HL-60 (cell line): ENCODE results near the gene TMEM37.

ENCODE experiments used
- DNase-seq, 2 experiments: peaks; one replicate each; pipeline ENCODE4 v3.0.0-alpha.2; 2010 to 2020; ENCODE audit warnings: low read depth in 1 of 2, low spot score in 1 of 2
- H3K27ac ChIP-seq: fragments of 250-450 bp; sonication (Bioruptor Pico); replicated peaks from 2 replicates; pipeline ENCODE4 v1.5.1; 2020; ENCODE audit warnings: mild to moderate bottlenecking, moderate library complexity
- H3K27me3 ChIP-seq: fragments of 250-450 bp; sonication (Bioruptor Pico); 2 replicates; pipeline ENCODE4 v1.5.1; 2021; ENCODE audit warnings: mild to moderate bottlenecking, moderate library complexity; ENCODE audit not compliant: insufficient read depth, poor library complexity, severe bottlenecking
- H3K4me3 ChIP-seq: replicated peaks from 2 replicates; pipeline ENCODE4 v1.5.1; 2011; ENCODE audit warnings: mild to moderate bottlenecking, control low read depth, low read length; ENCODE audit not compliant: insufficient read depth
- CTCF ChIP-seq: IDR thresholded peaks from one replicate; pipeline ENCODE4 v1.5.1; 2011; ENCODE audit warnings: low read length, control low read depth, inconsistent platforms; ENCODE audit not compliant: insufficient read depth
- GABPA ChIP-seq: IDR thresholded peaks from 2 replicates; pipeline ENCODE4 v1.6.1; 2012; ENCODE audit warnings: low read depth
- POLR2AphosphoS5 ChIP-seq: IDR thresholded peaks from 2 replicates; pipeline ENCODE4 v1.6.1; 2012; ENCODE audit warnings: low read depth
- REST ChIP-seq: IDR thresholded peaks from 2 replicates; pipeline ENCODE4 v1.6.1; 2012; ENCODE audit warnings: low read depth; ENCODE audit not compliant: insufficient replicate concordance
- SPI1 ChIP-seq: IDR thresholded peaks from 2 replicates; pipeline ENCODE4 v1.6.1; 2012; ENCODE audit warnings: low read depth, mild to moderate bottlenecking, borderline replicate concordance

The TMEM37 gene

GRCh38 chr2:119421741-119422140, 9.9 kb upstream of the TMEM37 start:
- Histone ChIP-seq H3K27me3 (no peaks in the 10 kb centered on the region), H3K4me3 (no peak overlapping the region), H3K27ac (no peak overlapping the region)
- TF ChIP-seq POLR2AphosphoS5 (no peak), REST (no peak), CTCF (no peak), GABPA (no peak), SPI1 (no peak)
- DNase-seq: no peak

- TF ChIP-seq POLR2AphosphoS5: no peak
- TF ChIP-seq REST: no peak
- no peak for TF ChIP-seq CTCF
- TF ChIP-seq SPI1: no peak
- TF ChIP-seq GABPA: no peak
- Histone ChIP-seq H3K4me3 (no peak overlapping the region), H3K27ac (no peak overlapping the region), H3K27me3 (no peaks in the 10 kb centered on the region)
- DNase-seq: no peak
Observed at GRCh38 chr2:119422360-119423107, 9.1 kb upstream of the TMEM37 start.

GRCh38 chr2:119423108-119423444, 8.6 kb upstream of the TMEM37 start:
- no peak overlapping the region for H3K4me3 ChIP-seq
- H3K27ac ChIP-seq: no peak overlapping the region
- no peak for TF ChIP-seq SPI1
- TF ChIP-seq POLR2AphosphoS5: no peak
- no peak for TF ChIP-seq GABPA
- TF ChIP-seq REST: no peak
- no peak for TF ChIP-seq CTCF
- no peaks in the 10 kb centered on the region for H3K27me3 ChIP-seq
- DNase-seq: no peak
